ENCODE measurements around the gene DENND10.
A peak's percentile ranks its signal among the peaks of the same experiment; 100 is the strongest.
"Not testable (repeated sequence)": the region's sequence is repeated elsewhere in the genome, so short reads cannot be mapped to it uniquely, and the experiment has no call there.

Gene DENND10

GRCh38 chr10:119149729-119150128, 45.8 kb downstream of the DENND10 start:
- no peak overlapping the region for H3K4me3 ChIP-seq
- H3K27ac ChIP-seq = no peak overlapping the region
- peaks cover 3% of the 10 kb centered on the region; the same call in 1 of the 2 replicates for H3K36me3 ChIP-seq (ENCODE audit: insufficient read depth, low read length)
- no peak for TF ChIP-seq FOXP2 (optimal IDR thresholded peaks at IDR 0.05; ENCODE audit: control extremely low read depth, extremely low read length, insufficient read depth)
- TF ChIP-seq EZH2 (IDR thresholded peaks at IDR 0.05) = no peak
- TF ChIP-seq POLR2AphosphoS5 (IDR thresholded peaks at IDR 0.05; ENCODE audit: borderline replicate concordance, low read depth, low read length) = no peak
- no peak overlapping the region for H3K9ac ChIP-seq (ENCODE audit: insufficient read length)
- no peaks in the 10 kb centered on the region for H3K9me3 ChIP-seq (ENCODE audit: low read depth, low read length)
- DNase-seq (ENCODE audit: low read depth, low spot score) = no peak

- not testable (repeated sequence) for H3K9ac ChIP-seq (ENCODE audit: insufficient read length); H3K27ac ChIP-seq; DNase-seq (ENCODE audit: low read depth, low spot score); H3K4me3 ChIP-seq; H3K9me3 ChIP-seq (ENCODE audit: low read depth, low read length)
- H3K36me3 ChIP-seq (ENCODE audit: insufficient read depth, low read length) = peaks cover 11% of the 10 kb centered on the region; the same call in 1 of the 2 replicates
Measured at GRCh38 chr10:119151601-119152000, 47.7 kb downstream of the DENND10 start.

GRCh38 chr10:119153041-119153440, 49.1 kb downstream of the DENND10 start:
- no peak for DNase-seq (ENCODE audit: low read depth, low spot score)
- Histone ChIP-seq H3K36me3 (ENCODE audit: insufficient read depth, low read length) (peaks cover 11% of the 10 kb centered on the region; the same call in 1 of the 2 replicates), H3K27ac (no peak overlapping the region), H3K9ac (ENCODE audit: insufficient read length) (no peak overlapping the region), H3K4me3 (no peak overlapping the region), H3K9me3 (ENCODE audit: low read depth, low read length) (no peaks in the 10 kb centered on the region)
- no peak for TF ChIP-seq EZH2 (IDR thresholded peaks at IDR 0.05)
- no peak for TF ChIP-seq POLR2AphosphoS5 (IDR thresholded peaks at IDR 0.05; ENCODE audit: borderline replicate concordance, low read depth, low read length)
- TF ChIP-seq FOXP2 (optimal IDR thresholded peaks at IDR 0.05; ENCODE audit: control extremely low read depth, extremely low read length, insufficient read depth) = no peak

GRCh38 chr10:119153661-119154060, 49.7 kb downstream of the DENND10 start:
- H3K27ac ChIP-seq = no peak overlapping the region
- no peak overlapping the region for H3K9ac ChIP-seq (ENCODE audit: insufficient read length)
- no peak for TF ChIP-seq FOXP2 (optimal IDR thresholded peaks at IDR 0.05; ENCODE audit: control extremely low read depth, extremely low read length, insufficient read depth)
- no peak for DNase-seq (ENCODE audit: low read depth, low spot score)
- H3K4me3 ChIP-seq = no peak overlapping the region
- H3K36me3 ChIP-seq (ENCODE audit: insufficient read depth, low read length) = peaks cover 11% of the 10 kb centered on the region; the same call in 1 of the 2 replicates
- no peaks in the 10 kb centered on the region for H3K9me3 ChIP-seq (ENCODE audit: low read depth, low read length)

GRCh38 chr10:119159332-119159731, 55.4 kb downstream of the DENND10 start:
- Histone ChIP-seq H3K9me3 (ENCODE audit: low read depth, low read length) (no peaks in the 10 kb centered on the region), H3K27ac (no peak overlapping the region), H3K36me3 (ENCODE audit: insufficient read depth, low read length) (peaks cover 8% of the 10 kb centered on the region; the same call in 1 of the 2 replicates), H3K4me3 (no peak overlapping the region), H3K9ac (ENCODE audit: insufficient read length) (no peak overlapping the region)
- TF ChIP-seq POLR2AphosphoS5 (IDR thresholded peaks at IDR 0.05; ENCODE audit: borderline replicate concordance, low read depth, low read length) = no peak
- TF ChIP-seq FOXP2 (optimal IDR thresholded peaks at IDR 0.05; ENCODE audit: control extremely low read depth, extremely low read length, insufficient read depth) = no peak
- TF ChIP-seq EZH2 (IDR thresholded peaks at IDR 0.05) = no peak
- DNase-seq (ENCODE audit: low read depth, low spot score) = no peak

GRCh38 chr10:119161680-119162451, 58.0 kb downstream of the DENND10 start:
- H3K27ac ChIP-seq = no peak overlapping the region
- no peaks in the 10 kb centered on the region for H3K9me3 ChIP-seq (ENCODE audit: low read depth, low read length)
- TF ChIP-seq POLR2AphosphoS5 (IDR thresholded peaks at IDR 0.05; ENCODE audit: borderline replicate concordance, low read depth, low read length) (no peak), FOXP2 (optimal IDR thresholded peaks at IDR 0.05; ENCODE audit: control extremely low read depth, extremely low read length, insufficient read depth) (no peak), EZH2 (IDR thresholded peaks at IDR 0.05) (no peak)
- no peak overlapping the region for H3K9ac ChIP-seq (ENCODE audit: insufficient read length)
- DNase-seq (ENCODE audit: low read depth, low spot score) = no peak
- H3K4me3 ChIP-seq = no peak overlapping the region
- H3K36me3 ChIP-seq (ENCODE audit: insufficient read depth, low read length) = no peaks in the 10 kb centered on the region; the same call in 1 of the 2 replicates

GRCh38 chr10:119162452-119163092, 58.7 kb downstream of the DENND10 start:
- Histone ChIP-seq H3K9me3 (ENCODE audit: low read depth, low read length) (no peaks in the 10 kb centered on the region), H3K36me3 (ENCODE audit: insufficient read depth, low read length) (no peaks in the 10 kb centered on the region; the same call in 1 of the 2 replicates), H3K27ac (no peak overlapping the region), H3K4me3 (no peak overlapping the region), H3K9ac (ENCODE audit: insufficient read length) (no peak overlapping the region)
- TF ChIP-seq EZH2 (IDR thresholded peaks at IDR 0.05) = no peak
- TF ChIP-seq POLR2AphosphoS5 (IDR thresholded peaks at IDR 0.05; ENCODE audit: borderline replicate concordance, low read depth, low read length) = no peak
- no peak for TF ChIP-seq FOXP2 (optimal IDR thresholded peaks at IDR 0.05; ENCODE audit: control extremely low read depth, extremely low read length, insufficient read depth)
- no peak for DNase-seq (ENCODE audit: low read depth, low spot score)

- H3K9me3 ChIP-seq (ENCODE audit: low read depth, low read length) = no peaks in the 10 kb centered on the region
- H3K4me3 ChIP-seq = peak within 1 kb of the TSS; percentile 81
- H3K27ac ChIP-seq = no peak within 1 kb of the TSS
- TF ChIP-seq FOXP2 (optimal IDR thresholded peaks at IDR 0.05; ENCODE audit: control extremely low read depth, extremely low read length, insufficient read depth) (no peak), POLR2AphosphoS5 (IDR thresholded peaks at IDR 0.05; ENCODE audit: borderline replicate concordance, low read depth, low read length) (peak; percentile 29; the same call in 1 of the 2 replicates)
- no peak for DNase-seq (ENCODE audit: low read depth, low spot score)
- peaks cover 17% of the 10 kb centered on the region; the same call in 1 of the 2 replicates for H3K36me3 ChIP-seq (ENCODE audit: insufficient read depth, low read length)
- H3K9ac ChIP-seq (ENCODE audit: insufficient read length) = peak within 1 kb of the TSS; percentile 83
Measured at GRCh38 chr10:119165171-119166117, 61.5 kb downstream of the DENND10 start, which contains the start of gene SFXN4. SFXN4 (minus strand) TSS chr10:119165714; CDS start chr10:119165647, 67 bp downstream.
